HEK293T (cell line): Measurements from ENCODE around the gene TOR4A.
"Not testable (repeated sequence)": the region's sequence is repeated elsewhere in the genome, so short reads cannot be mapped to it uniquely, and the experiment has no call there.

Experiments
- ARNT ChIP-seq: fragments of 450-650 bp; IDR thresholded peaks from 2 replicates; pipeline ENCODE4 v1.6.1; 2017; ENCODE audit warnings: mild to moderate bottlenecking
- ELF4 ChIP-seq: fragments of 450-650 bp; IDR thresholded peaks from 2 replicates; pipeline ENCODE4 v1.6.1; 2017; ENCODE audit warnings: antibody characterized with exemption
- FOXA1 ChIP-seq: fragments of 450-650 bp; IDR thresholded peaks from 2 replicates; pipeline ENCODE4 v1.6.1; 2016; ENCODE audit warnings: mild to moderate bottlenecking
- FOXM1 ChIP-seq: fragments of 450-650 bp; IDR thresholded peaks from 2 replicates; pipeline ENCODE4 v1.6.1; 2017; ENCODE audit warnings: mild to moderate bottlenecking, borderline replicate concordance
- HDGF ChIP-seq: fragments of 450-650 bp; IDR thresholded peaks from 2 replicates; pipeline ENCODE4 v1.6.1; 2017; ENCODE audit warnings: antibody characterized with exemption, borderline replicate concordance
- NFRKB ChIP-seq: fragments of 450-650 bp; IDR thresholded peaks from 2 replicates; pipeline ENCODE4 v1.6.1; 2016; ENCODE audit warnings: mild to moderate bottlenecking, moderate library complexity
- SP1 ChIP-seq: fragments of 450-650 bp; IDR thresholded peaks from 2 replicates; pipeline ENCODE4 v1.6.1; 2017
- SUZ12 ChIP-seq: fragments of 450-650 bp; IDR thresholded peaks from 2 replicates; pipeline ENCODE4 v1.6.1; 2016; ENCODE audit warnings: mild to moderate bottlenecking
- TARDBP ChIP-seq: fragments of 450-650 bp; IDR thresholded peaks from 2 replicates; pipeline ENCODE4 v1.6.1; 2016

- TF ChIP-seq ELF4, SP1, FOXM1, FOXA1, SUZ12, ARNT, NFRKB, HDGF, TARDBP: not testable (repeated sequence)
Observed at GRCh38 chr9:137262173-137262908, 15.2 kb upstream of the TOR4A start.
